22Rv1 (cell line): ENCODE measurements around the gene SERPIND1.

Source experiments
- CTCF ChIP-seq: fragments of 450-650 bp; IDR thresholded peaks from 2 replicates; pipeline ENCODE4 v1.5.1; 2017; ENCODE audit warnings: mild to moderate bottlenecking
- ZFX ChIP-seq: fragments of 450-650 bp; IDR thresholded peaks from 2 replicates; pipeline ENCODE4 v1.6.1; 2017; ENCODE audit warnings: antibody characterized with exemption, borderline replicate concordance

GRCh38 chr22:20829491-20830134 lies 55.7 kb downstream of the SERPIND1 start:
- TF ChIP-seq CTCF, result no peak
- no peak for TF ChIP-seq ZFX
